Mesodermal cell (in vitro differentiated cells): ENCODE data around the gene APOLD1.
"Not testable (repeated sequence)": the region's sequence is repeated elsewhere in the genome, so short reads cannot be mapped to it uniquely, and the experiment has no call there.

ENCODE experiments used
- H3K27ac ChIP-seq: 2 replicates; pipeline ENCODE4 v1.7.0; 2013; ENCODE audit warnings: mild to moderate bottlenecking, low read depth, low read length, moderate library complexity; ENCODE audit not compliant: severe bottlenecking
- H3K36me3 ChIP-seq: 2 replicates; pipeline ENCODE4 v1.7.1; 2013; ENCODE audit warnings: mild to moderate bottlenecking, low read length, moderate library complexity; ENCODE audit not compliant: control insufficient read depth, insufficient read depth
- H3K4me1 ChIP-seq: one replicate; pipeline ENCODE4 v1.7.1; 2013; ENCODE audit warnings: mild to moderate bottlenecking, low read length; ENCODE audit not compliant: insufficient read depth, control insufficient read depth, poor library complexity, severe bottlenecking
- H3K4me3 ChIP-seq: 2 replicates; pipeline ENCODE4 v1.7.0; 2013; ENCODE audit warnings: low read length, control low read depth, mild to moderate bottlenecking; ENCODE audit not compliant: insufficient read depth, poor library complexity, severe bottlenecking; ENCODE audit errors: extremely low read depth
- H3K9me3 ChIP-seq: 2 replicates; pipeline ENCODE4 v1.7.1; 2013; ENCODE audit warnings: mild to moderate bottlenecking, low read length, moderate library complexity; ENCODE audit not compliant: control insufficient read depth
- WGBS, 2 experiments: methylation state at CpG; one replicate each; pipeline ENCODE4 v1.1.5; 2013; ENCODE audit warnings: missing lambda C conversion rate in 2 of 2; ENCODE audit not compliant: insufficient coverage in 2 of 2; 5-methylcytosine and 5-hydroxymethylcytosine counted together

APOLD1 gene

DNA sequence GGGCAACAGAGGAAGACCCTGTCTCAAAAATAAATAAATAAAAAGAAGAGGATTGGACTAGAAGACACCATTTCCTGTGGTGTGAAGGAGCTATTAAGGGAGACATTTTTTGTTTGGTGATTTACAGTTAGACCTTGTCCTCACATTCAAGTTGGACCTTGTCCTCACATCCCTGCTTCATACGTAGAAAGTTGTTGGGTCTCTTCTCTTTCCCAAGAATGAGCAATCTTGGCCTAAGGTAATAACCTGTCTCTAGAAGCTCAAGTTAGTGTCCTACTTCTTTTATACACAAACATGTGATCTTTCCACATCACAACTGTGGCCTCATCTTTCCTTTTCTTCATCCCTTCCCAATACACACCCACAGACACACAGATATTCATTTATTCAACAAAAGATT, 13.0 kb downstream of the APOLD1 start:
- Histone ChIP-seq H3K4me1 (peaks cover 5% of the 10 kb centered on the region), H3K9me3 (no peaks in the 10 kb centered on the region), H3K27ac (no peak overlapping the region), H3K36me3 (no peaks in the 10 kb centered on the region), H3K4me3 (no peak overlapping the region)
- WGBS, 2 experiments = 79 to 100% methylated on average over 1 of the region's 1 CpG

GRCh38 chr12:12799163-12799920, 13.9 kb downstream of the APOLD1 start:
- Histone ChIP-seq H3K4me1 (peaks cover 10% of the 10 kb centered on the region), H3K36me3 (no peaks in the 10 kb centered on the region), H3K9me3 (no peaks in the 10 kb centered on the region), H3K4me3 (no peak overlapping the region), H3K27ac (no peak overlapping the region)
- 82 to 88% methylated on average over 4 to 6 of the region's 8 CpGs for WGBS, 2 experiments

DNA sequence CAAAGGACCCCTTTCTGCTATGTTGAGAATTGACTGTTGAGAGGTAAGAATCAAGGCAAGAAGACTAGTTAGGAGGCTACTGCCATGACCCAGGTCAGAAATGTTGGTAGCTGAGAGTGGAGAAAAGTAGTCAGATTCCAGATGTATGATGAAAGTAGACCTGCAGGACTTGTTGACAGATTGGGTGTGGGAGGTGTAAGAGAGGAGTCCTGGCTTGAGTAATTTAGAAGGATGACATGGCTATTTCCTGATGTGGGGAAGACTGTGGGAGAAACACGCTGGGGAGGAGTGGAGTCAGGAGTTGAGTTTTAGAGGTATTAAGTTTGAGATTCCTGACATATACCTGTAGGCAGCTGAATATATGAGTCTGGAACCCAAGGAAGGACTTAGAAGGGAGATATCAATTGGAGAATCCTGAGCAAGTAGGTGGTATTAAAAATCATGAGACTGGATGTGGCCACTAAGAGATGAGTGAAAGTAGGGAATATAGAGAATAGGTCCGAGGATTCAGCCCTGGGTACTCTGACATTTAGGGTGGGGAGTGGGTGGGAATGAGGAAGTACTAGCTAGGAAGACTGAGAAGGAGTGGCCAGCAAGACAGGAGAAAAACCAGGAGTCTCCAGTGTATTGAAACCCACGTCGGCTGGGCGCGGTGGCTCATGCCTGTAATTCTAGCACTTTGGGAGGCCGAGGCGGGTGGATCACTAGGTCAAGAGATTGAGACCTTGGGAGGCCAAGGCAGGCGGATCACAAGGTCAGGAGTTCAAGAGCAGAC, 15.1 kb downstream of the APOLD1 start:
- Histone ChIP-seq H3K9me3 (no peaks in the 10 kb centered on the region), H3K27ac (no peak overlapping the region), H3K4me3 (no peak overlapping the region), H3K36me3 (no peaks in the 10 kb centered on the region), H3K4me1 (peaks cover 11% of the 10 kb centered on the region)
- 88 to 92% methylated on average over 9 of the region's 9 CpGs for WGBS, 2 experiments

GRCh38 chr12:12801656-12802055, 16.2 kb downstream of the APOLD1 start:
- H3K4me3 ChIP-seq, H3K27ac ChIP-seq, H3K36me3 ChIP-seq, H3K9me3 ChIP-seq: not testable (repeated sequence)
- H3K4me1 ChIP-seq = peaks cover 11% of the 10 kb centered on the region
- WGBS, 2 experiments = 100% methylated on average over 1 of the region's 4 CpGs; no CpG with 5 or more reads in 1 of the 2 experiments

DNA sequence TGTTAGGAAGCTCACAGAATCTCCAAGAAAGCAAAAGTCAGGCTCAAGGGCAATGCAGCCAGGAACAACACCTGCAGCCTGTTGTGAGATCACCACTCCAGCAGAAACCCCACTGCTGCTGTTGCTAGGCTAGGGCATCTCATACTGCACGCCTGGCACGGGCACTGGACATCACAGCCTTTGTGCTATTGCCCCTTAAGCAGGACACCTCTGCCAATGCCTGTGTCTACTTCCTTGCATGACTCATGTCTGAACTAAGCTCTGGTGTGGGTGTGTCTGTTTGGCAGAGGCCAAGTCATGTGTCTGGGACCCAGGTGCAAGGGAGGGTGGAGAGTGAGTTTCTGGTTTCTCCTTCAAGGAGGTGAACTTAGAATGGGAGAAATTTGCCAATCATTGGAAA, 17.7 kb downstream of the APOLD1 start:
- Histone ChIP-seq H3K36me3 (no peaks in the 10 kb centered on the region), H3K27ac (no peak overlapping the region), H3K4me1 (peaks cover 16% of the 10 kb centered on the region), H3K4me3 (no peak overlapping the region), H3K9me3 (no peaks in the 10 kb centered on the region)
- WGBS, 2 experiments = 100% methylated on average over 2 of the region's 2 CpGs; no CpG with 5 or more reads in 1 of the 2 experiments

- 96 to 100% methylated on average over 3 of the region's 6 CpGs for WGBS, 2 experiments
- no peaks in the 10 kb centered on the region for H3K9me3 ChIP-seq
- peaks cover 18% of the 10 kb centered on the region for H3K4me1 ChIP-seq
- H3K36me3 ChIP-seq = no peaks in the 10 kb centered on the region
- H3K4me3 ChIP-seq = no peak overlapping the region
- H3K27ac ChIP-seq = no peak overlapping the region
Measured at GRCh38 chr12:12804011-12804410, 18.6 kb downstream of the APOLD1 start.

DNA sequence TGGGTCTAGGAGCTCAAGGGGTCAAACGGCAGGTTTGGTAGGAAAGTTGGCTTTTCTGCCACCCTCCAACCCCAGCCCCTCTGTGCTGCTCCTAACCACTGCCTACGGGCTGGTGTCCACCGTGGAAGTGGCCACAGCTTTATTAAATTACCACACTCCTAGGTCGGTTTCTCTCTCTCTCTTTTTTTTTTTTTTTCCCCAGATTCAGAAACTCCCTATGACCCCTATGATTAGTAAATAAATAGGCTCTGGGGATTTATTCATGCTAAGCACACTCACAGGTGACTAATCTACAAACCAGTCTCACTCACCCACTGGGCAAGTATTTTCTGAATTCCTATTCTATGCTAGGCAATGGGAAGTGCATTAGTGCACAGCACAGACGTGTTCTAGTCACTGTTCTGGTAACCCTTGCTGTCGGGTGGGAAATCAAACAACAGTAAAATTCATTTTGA, 19.0 kb downstream of the APOLD1 start:
- Histone ChIP-seq H3K4me3 (no peak overlapping the region), H3K9me3 (no peaks in the 10 kb centered on the region), H3K36me3 (no peaks in the 10 kb centered on the region), H3K27ac (no peak overlapping the region), H3K4me1 (peaks cover 21% of the 10 kb centered on the region)
- WGBS, 2 experiments = 85 to 94% methylated on average over 3 to 5 of the region's 6 CpGs

GRCh38 chr12:12806784-12807516, 21.5 kb downstream of the APOLD1 start:
- Histone ChIP-seq H3K36me3 (no peaks in the 10 kb centered on the region), H3K4me1 (peaks cover 30% of the 10 kb centered on the region), H3K4me3 (no peak overlapping the region), H3K27ac (no peak overlapping the region), H3K9me3 (no peaks in the 10 kb centered on the region)
- WGBS, 2 experiments = 68 to 73% methylated on average over 5 of the region's 8 CpGs

DNA sequence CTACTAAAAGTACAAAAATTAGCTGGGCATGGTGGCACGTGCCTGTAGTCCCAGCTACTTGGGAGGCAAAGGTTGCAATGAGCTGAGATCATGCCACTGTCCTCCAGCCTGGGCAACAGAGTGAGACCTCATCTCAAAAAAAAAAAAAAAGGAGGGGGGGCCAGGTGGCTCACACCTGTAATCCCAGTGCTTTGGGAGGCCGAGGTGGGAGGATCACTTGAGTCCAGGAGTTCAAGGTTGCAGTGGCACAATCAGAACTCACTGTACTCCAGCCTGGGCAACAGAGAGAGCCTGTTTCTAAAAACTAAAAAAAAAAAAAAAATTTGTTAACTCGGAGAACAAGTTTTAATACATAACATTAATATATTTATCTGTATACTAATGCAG, 22.1 kb downstream of the APOLD1 start:
- H3K9me3 ChIP-seq, H3K27ac ChIP-seq, H3K36me3 ChIP-seq, H3K4me3 ChIP-seq: not testable (repeated sequence)
- peaks cover 34% of the 10 kb centered on the region for H3K4me1 ChIP-seq
- 83 to 93% methylated on average over 1 to 2 of the region's 3 CpGs for WGBS, 2 experiments

GRCh38 chr12:12807970-12808702, 22.7 kb downstream of the APOLD1 start:
- 80 to 87% methylated on average over 7 of the region's 11 CpGs for WGBS, 2 experiments
- H3K27ac ChIP-seq = peak overlapping the region; percentile 68
- H3K9me3 ChIP-seq = no peaks in the 10 kb centered on the region
- peaks cover 33% of the 10 kb centered on the region for H3K4me1 ChIP-seq
- H3K36me3 ChIP-seq = no peaks in the 10 kb centered on the region
- H3K4me3 ChIP-seq = no peak overlapping the region
